GM12878 (cell line): Measurements from ENCODE around the gene CCR2. TPM values are rescaled to one million over a fixed set of nuclear protein-coding genes. Genes with fewer than 3 reads are reported as not detected.

Experiments used
- ATAC-seq: fragments of 200-7000 bp; cut with Tn5 transposase; 3 replicates; pipeline ENCODE4 v1.9.1; 2020; ENCODE audit warnings: mild to moderate bottlenecking, moderate library complexity
- BruUV-seq: library from RNA; stranded (reverse); fragments of 400-500 nt; replicated peaks from 2 replicates; lab custom pipeline; 2021; lab: Mats Ljungman, UMichigan
- CTCF ChIA-PET: fragments of 300-600 bp; sonication (Branson Sonifier 250); formaldehyde crosslinking; extraction: SDS; loops from one replicate; lab custom pipeline; 2021; ENCODE audit warnings: inconsistent platforms; lab: Yijun Ruan, JAX
- POLR2A ChIA-PET: fragments of 350-600 bp; formaldehyde crosslinking; extraction: SDS; loops from one replicate; lab custom pipeline; 2021; ENCODE audit warnings: inconsistent platforms; lab: Charles Lee
- RAD21 ChIA-PET: fragments of 300-600 bp; sonication (Branson Sonifier 250); formaldehyde crosslinking; loops from one replicate; lab custom pipeline; 2023; ENCODE audit warnings: antibody characterized with exemption; ENCODE audit not compliant: unreplicated experiment; lab: Charles Lee
- SMC1A ChIA-PET: fragments of 300-600 bp; sonication (Branson Sonifier 250); formaldehyde crosslinking; loops from one replicate; lab custom pipeline; 2023; ENCODE audit not compliant: unreplicated experiment, uncharacterized antibody; lab: Charles Lee
- DNase-seq: peaks from one replicate; pipeline ENCODE4 v3.0.0-alpha.2; 2011; ENCODE audit warnings: low read depth, low spot score
- FAIRE-seq: peaks from 3 replicates; lab custom pipeline; 2011; peaks lifted over from hg19 to GRCh38; lab: Jason Lieb, UNC
- H2AFZ ChIP-seq: 2 replicates; pipeline ENCODE4 v1.6.0; 2011; ENCODE audit warnings: low read depth, low read length, control low read depth; ENCODE audit not compliant: control insufficient read depth
- H3K27ac ChIP-seq: 2 replicates; pipeline ENCODE4 v1.5.1; 2011; ENCODE audit warnings: control low read depth; ENCODE audit not compliant: control insufficient read depth, insufficient read depth
- H3K27me3 ChIP-seq, 2 experiments: replicated peaks in 1 of 2; 2 replicates each; pipeline versions ENCODE4 v1.6.0 to v1.6.1; 2011; ENCODE audit warnings: low read length in 1 of 2; ENCODE audit not compliant: control insufficient read depth in 2 of 2, insufficient read depth in 2 of 2
- H3K36me3 ChIP-seq, 2 experiments: 2 replicates each; pipeline ENCODE4 v1.5.1; 2011; ENCODE audit warnings: low read length in 1 of 2; ENCODE audit not compliant: control insufficient read depth in 2 of 2, insufficient read depth in 2 of 2
- H3K4me1 ChIP-seq: 2 replicates; pipeline ENCODE4 v1.6.1; 2011; ENCODE audit warnings: mild to moderate bottlenecking, low read length, moderate library complexity, mixed read lengths; ENCODE audit not compliant: control insufficient read depth, insufficient read depth
- H3K4me2 ChIP-seq: 2 replicates; pipeline ENCODE4 v1.6.0; 2011; ENCODE audit warnings: control low read depth; ENCODE audit not compliant: control insufficient read depth, insufficient read depth
- H3K4me3 ChIP-seq: fragments of 200-600 bp; sonication (generic); 2 replicates; pipeline ENCODE4 v1.5.1; 2016
- H3K79me2 ChIP-seq: 2 replicates; pipeline ENCODE4 v1.6.0; 2011; ENCODE audit warnings: low read length; ENCODE audit not compliant: control insufficient read depth, insufficient read depth
- H3K9ac ChIP-seq: 2 replicates; pipeline ENCODE4 v1.8.0; 2011; ENCODE audit warnings: low read length, control low read depth, mixed read lengths; ENCODE audit not compliant: control insufficient read depth, insufficient read depth
- H3K9me3 ChIP-seq: replicated peaks from 3 replicates; pipeline ENCODE4 v1.5.1; 2011; ENCODE audit warnings: mild to moderate bottlenecking, low read length; ENCODE audit not compliant: control insufficient read depth, insufficient read depth
- H4K20me1 ChIP-seq: 2 replicates; pipeline ENCODE4 v1.6.0; 2011; ENCODE audit not compliant: control insufficient read depth, insufficient read depth
- ASH2L ChIP-seq: fragments of 300-600, 200-600 bp; sonication (generic); IDR thresholded peaks from 2 replicates; pipeline ENCODE4 v1.6.1; 2017; ENCODE audit warnings: low read depth, mild to moderate bottlenecking, borderline replicate concordance
- BCLAF1 ChIP-seq: fragments of 450-650 bp; IDR thresholded peaks from 2 replicates; pipeline ENCODE4 v1.6.1; 2017; ENCODE audit warnings: antibody characterized with exemption, mild to moderate bottlenecking, moderate library complexity
- CHD1 ChIP-seq: IDR thresholded peaks from 2 replicates; pipeline ENCODE4 v1.6.1; 2012; ENCODE audit warnings: low read depth, low read length, improper control_type of control experiment
- CHD4 ChIP-seq: fragments of 200-600 bp; sonication (generic); IDR thresholded peaks from 2 replicates; pipeline ENCODE4 v1.6.1; 2016; ENCODE audit warnings: mild to moderate bottlenecking
- MXI1 ChIP-seq: fragments of 150-350 bp; IDR thresholded peaks from 2 replicates; pipeline ENCODE4 v1.6.1; 2011; ENCODE audit warnings: low read depth, mild to moderate bottlenecking, inconsistent platforms, low read length, improper control_type of control experiment
- NFYB ChIP-seq: IDR thresholded peaks from 2 replicates; pipeline ENCODE4 v1.6.1; 2011; ENCODE audit warnings: low read depth, mild to moderate bottlenecking, low read length, improper control_type of control experiment, moderate library complexity; ENCODE audit not compliant: insufficient read depth
- RB1 ChIP-seq: fragments of 450-650 bp; formaldehyde crosslinking; IDR thresholded peaks from 2 replicates; pipeline ENCODE4 v1.6.1; 2017; ENCODE audit warnings: mild to moderate bottlenecking, borderline replicate concordance
- SMARCA5 ChIP-seq: fragments of 450-650 bp; IDR thresholded peaks from 2 replicates; pipeline ENCODE4 v1.6.1; 2017; ENCODE audit warnings: mild to moderate bottlenecking
- SPI1 ChIP-seq: IDR thresholded peaks from 2 replicates; pipeline ENCODE4 v1.6.1; 2011; ENCODE audit warnings: low read depth, mild to moderate bottlenecking, low read length, moderate library complexity, borderline replicate concordance; ENCODE audit not compliant: insufficient read depth
- SUPT20H ChIP-seq: IDR thresholded peaks from 2 replicates; pipeline ENCODE4 v1.6.1; 2011; ENCODE audit warnings: low read depth, mild to moderate bottlenecking, low read length, moderate library complexity, borderline replicate concordance; ENCODE audit not compliant: control insufficient read depth
- TCF3 ChIP-seq: IDR thresholded peaks from 2 replicates; pipeline ENCODE4 v1.6.1; 2012; ENCODE audit warnings: low read depth, mild to moderate bottlenecking, low read length, borderline replicate concordance; ENCODE audit not compliant: insufficient read depth
- USF1 ChIP-seq: IDR thresholded peaks from 2 replicates; pipeline ENCODE4 v1.6.1; 2011; ENCODE audit warnings: borderline replicate concordance, low read depth, mild to moderate bottlenecking, moderate library complexity, mixed read lengths, low read length; ENCODE audit not compliant: insufficient read depth; ENCODE audit errors: extremely low read length
- WGBS: methylation state at CpG from one replicate; pipeline ENCODE4 v1.1.6; 2016; ENCODE audit warnings: low lambda C conversion rate; ENCODE audit not compliant: insufficient replicate concordance, insufficient coverage; ENCODE audit errors: missing lambda C conversion rate; 5-methylcytosine and 5-hydroxymethylcytosine counted together
- in situ Hi-C: fragments of 300-500 bp; cut with MboI; formaldehyde crosslinking; loops from 9 replicates; pipeline ENCODE4 v1.14.3; 2018; ENCODE audit warnings: mixed read lengths
- intact Hi-C: fragments of 100-400 bp; cut with micrococcal nuclease; formaldehyde crosslinking; loops from one replicate; pipeline ENCODE4 v1.14.2; 2022; ENCODE audit not compliant: unreplicated experiment
- polyA plus RNA-seq, 11 experiments: library from polyadenylated mRNA; depleted of rRNA in 4 of 11; unstranded in 6 of 11; stranded (reverse) in 5 of 11; fragments of >200 nt; fragmentation: Nextera tagmentation in 4 of 11; fragmentation: Illumina TruSeq in 1 of 11; extraction: Ambion mirVana in 4 of 11; extraction: Trizol in 1 of 11; gene quantifications; 1 replicate in 1 of 11; 2 replicates in 10 of 11; pipeline versions ENCODE4 v1.2.1 to v1.2.3, GENCODE V29; 2011 to 2016; ENCODE audit warnings: inconsistent platforms in 2 of 11, missing spikeins in 2 of 11, low read depth in 1 of 11
- total RNA-seq, 4 experiments: library from RNA; depleted of rRNA in 3 of 4; stranded (reverse); fragments of >200 nt in 3 of 4; fragmentation: Illumina TruSeq in 1 of 4; extraction: Trizol in 1 of 4; gene quantifications; 2 replicates each; pipeline versions ENCODE4 v1.2.1 to v1.2.3, GENCODE V29; 2013 to 2021
- TF ChIP-seq, protein P1 (sequence below): IDR thresholded peaks from 2 replicates; pipeline ENCODE4 v1.6.1; 2011; ENCODE audit warnings: mild to moderate bottlenecking, low read depth, low read length, moderate library complexity; ENCODE audit not compliant: insufficient replicate concordance

The CCR2 gene
- total and polyA plus RNA-seq, 10 of the 15 experiments (the other 5 are each of a cell fraction or from before 2014, with no cell fraction given) = 1.9 to 4.7 (median 3.5) TPM; not detected in 1

GRCh38 chr3:46399557-46399956 is 45.6 kb downstream of the CCR2 start (continued):
- TF ChIP-seq, protein P1, sequence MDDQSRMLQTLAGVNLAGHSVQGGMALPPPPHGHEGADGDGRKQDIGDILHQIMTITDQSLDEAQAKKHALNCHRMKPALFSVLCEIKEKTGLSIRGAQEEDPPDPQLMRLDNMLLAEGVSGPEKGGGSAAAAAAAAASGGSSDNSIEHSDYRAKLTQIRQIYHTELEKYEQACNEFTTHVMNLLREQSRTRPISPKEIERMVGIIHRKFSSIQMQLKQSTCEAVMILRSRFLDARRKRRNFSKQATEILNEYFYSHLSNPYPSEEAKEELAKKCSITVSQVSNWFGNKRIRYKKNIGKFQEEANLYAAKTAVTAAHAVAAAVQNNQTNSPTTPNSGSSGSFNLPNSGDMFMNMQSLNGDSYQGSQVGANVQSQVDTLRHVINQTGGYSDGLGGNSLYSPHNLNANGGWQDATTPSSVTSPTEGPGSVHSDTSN = no peak
- TF ChIP-seq SMARCA5 = no peak
- no peak for TF ChIP-seq RB1
- TF ChIP-seq SPI1 = no peak
- TF ChIP-seq CHD1 = no peak

- intact Hi-C loops (no loop called here), in situ Hi-C loops (no loop called here)
- DNase-seq (no peak), ATAC-seq (no peak), FAIRE-seq (no peak)
- Histone ChIP-seq H3K36me3 (no peaks in the 10 kb centered on the region), H3K27me3 (no peaks in the 10 kb centered on the region), H3K79me2 (no peaks in the 10 kb centered on the region), H3K4me3 (no peak overlapping the region), H3K4me2 (no peak overlapping the region), H3K9ac (no peak overlapping the region), H3K27ac (no peak overlapping the region), H3K4me1 (peaks cover 11% of the 10 kb centered on the region), H2AFZ (no peak overlapping the region), H3K9me3 (no peaks in the 10 kb centered on the region; the same call in 1 of the 3 replicates), H4K20me1 (no peaks in the 10 kb centered on the region)
- ChIA-PET CTCF (interaction anchor here (1.0 to 1.3 kb wide), 4 partner anchors 24 to 138 kb away, joined by 3 to 7 read pairs (median 4); no protein-coding TSS in a partner anchor), POLR2A (interaction anchor here (0.6 kb wide), 2 partner anchors 825 to 1355 kb away, joined by 3 to 4 read pairs; no protein-coding TSS in a partner anchor), RAD21 (interaction anchor here (1.3 kb wide), 1 partner anchor 22 kb away, joined by 9 read pairs; no protein-coding TSS in a partner anchor), SMC1A (interaction anchor here (1.2 kb wide), 2 partner anchors 20 to 46 kb away, joined by 3 read pairs; no protein-coding TSS in a partner anchor)
- 48% methylated on average over 8 of the region's 8 CpGs for WGBS
- BruUV-seq = no TSS peak
- TF ChIP-seq NFYB = no peak
- TF ChIP-seq MXI1 = no peak
- no peak for TF ChIP-seq TCF3
- no peak for TF ChIP-seq CHD4
- no peak for TF ChIP-seq ASH2L
- no peak for TF ChIP-seq BCLAF1
- no peak for TF ChIP-seq SUPT20H
- no peak for TF ChIP-seq USF1
Observed at GRCh38 chr3:46400000-46400734, 46.3 kb downstream of the CCR2 start.
